GM21737 (cell line): ENCODE measurements around the gene SLC7A4.
"Not testable (repeated sequence)": the region's sequence is repeated elsewhere in the genome, so short reads cannot be mapped to it uniquely, and the experiment has no call there.

Experiments
- ATAC-seq: cut with Tn5 transposase; IDR thresholded peaks from one replicate; pipeline ENCODE4 v1.9.1; 2021; ENCODE audit warnings: mild to moderate bottlenecking, moderate library complexity; ENCODE audit not compliant: unreplicated experiment

Gene SLC7A4

GRCh38 chr22:21043860-21044535 is 11.6 kb upstream of the SLC7A4 start:
- ATAC-seq: no peak

GRCh38 chr22:21042978-21043859 is 10.9 kb upstream of the SLC7A4 start:
- ATAC-seq: no peak

- ATAC-seq: no peak
Observed at GRCh38 chr22:21041937-21042336, 9.6 kb upstream of the SLC7A4 start.

GRCh38 chr22:21039158-21039557 is 6.8 kb upstream of the SLC7A4 start:
- not testable (repeated sequence) for ATAC-seq

DNA sequence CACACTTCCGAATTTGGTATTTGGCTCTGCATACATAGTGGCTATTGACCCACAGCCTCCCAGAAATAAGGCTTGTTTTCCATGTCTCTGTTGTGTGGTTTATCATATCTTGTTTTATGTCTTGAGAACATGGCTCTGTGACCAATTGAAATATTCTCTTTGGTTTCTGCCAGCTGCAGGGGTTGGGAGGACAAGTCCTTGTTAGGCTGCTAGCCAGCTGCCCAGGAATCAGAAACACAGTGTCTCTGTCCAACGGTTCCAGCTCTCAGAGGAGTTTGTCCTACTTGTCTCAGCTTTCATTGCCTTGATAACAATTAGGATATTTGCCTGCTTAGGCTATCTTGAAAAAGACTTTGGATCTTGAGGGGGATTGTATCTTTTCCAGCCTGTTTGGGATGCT is 6.0 kb upstream of the SLC7A4 start:
- ATAC-seq: no peak

DNA sequence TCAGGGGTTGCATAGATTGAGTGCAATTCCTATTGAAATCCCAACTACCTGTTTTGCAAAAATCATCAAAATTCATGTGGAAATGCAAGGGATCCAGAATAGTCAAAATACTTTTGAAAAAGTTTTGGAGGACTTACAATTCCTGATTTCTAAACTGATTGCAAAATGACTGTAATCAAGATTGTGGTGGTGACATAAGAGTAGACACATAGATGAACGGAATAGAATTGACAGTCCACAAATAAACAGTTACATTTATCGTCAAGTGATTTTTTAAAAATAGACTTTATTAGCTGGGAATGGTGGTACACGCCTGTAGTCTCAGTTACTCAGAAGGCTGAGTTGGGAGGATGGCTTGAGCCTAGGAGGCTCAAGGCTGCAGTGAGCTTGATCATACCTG is 2.6 kb upstream of the SLC7A4 start:
- ATAC-seq: no peak

GRCh38 chr22:21033895-21034294 is 1.5 kb upstream of the SLC7A4 start:
- no peak for ATAC-seq

DNA sequence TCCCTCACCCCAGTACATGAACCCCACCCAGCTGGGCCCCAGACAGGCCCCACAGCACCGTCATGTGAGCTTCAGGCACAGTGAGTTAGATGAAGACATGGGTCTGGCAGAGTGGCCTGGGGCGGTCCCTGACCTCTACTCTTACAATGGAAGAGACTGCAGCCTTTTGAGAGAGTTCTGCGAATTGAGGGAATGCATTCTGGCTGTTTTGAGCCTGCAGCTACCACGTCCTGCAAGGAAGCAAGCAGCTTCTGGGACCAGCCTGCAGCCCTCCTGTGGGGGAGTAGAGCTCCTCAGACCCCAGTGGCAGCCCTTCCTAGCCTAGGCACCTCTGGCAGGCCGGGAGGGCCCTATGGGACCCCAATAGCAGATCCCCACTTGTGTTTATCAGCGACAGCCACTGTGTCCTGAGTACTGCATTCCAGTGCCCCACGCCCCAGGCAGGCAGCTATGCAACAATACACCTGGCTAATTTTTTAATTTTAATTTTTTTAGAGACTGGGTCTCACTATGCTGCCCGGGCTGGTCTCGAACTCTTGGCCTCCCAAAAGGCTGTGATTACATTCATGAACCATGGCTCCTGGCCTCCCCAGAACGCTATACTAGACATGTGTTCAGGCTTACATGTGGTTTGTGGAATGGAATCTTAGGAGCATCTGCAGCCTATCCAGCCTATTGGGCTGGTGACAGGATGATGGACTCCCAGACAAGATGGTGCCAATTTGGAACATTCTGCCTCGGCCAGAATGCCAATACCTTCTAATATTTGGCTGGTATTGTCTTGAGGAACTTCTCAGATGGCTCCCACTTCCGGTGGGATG is 717 bp upstream of the SLC7A4 start:
- ATAC-seq: no peak

GRCh38 chr22:21031545-21032036 is 770 bp downstream of the SLC7A4 start:
- no peak for ATAC-seq

- no peak for ATAC-seq
Observed at GRCh38 chr22:21030621-21031544, 1.5 kb downstream of the SLC7A4 start.

DNA sequence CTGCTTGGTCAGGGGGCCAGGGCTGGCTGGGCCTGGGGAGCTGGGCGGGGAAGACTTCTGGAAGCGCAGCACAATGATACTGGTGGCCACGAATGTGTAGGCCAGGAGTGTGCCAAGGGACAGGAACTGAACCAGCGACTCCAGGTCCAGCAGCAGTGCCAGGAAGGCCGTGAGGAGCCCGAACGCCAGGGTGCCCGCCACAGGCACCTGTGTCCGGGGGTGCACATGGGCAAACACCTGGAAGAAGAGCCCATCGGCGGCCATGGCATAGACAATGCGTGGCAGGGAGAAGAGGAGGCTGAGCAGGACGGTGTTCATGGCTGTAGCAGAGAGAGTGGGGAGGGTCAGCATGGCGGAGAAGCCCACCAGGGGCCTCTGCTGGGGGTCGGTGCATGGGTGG is 2.3 kb downstream of the SLC7A4 start:
- no peak for ATAC-seq

GRCh38 chr22:21029486-21030025 is 2.8 kb downstream of the SLC7A4 start:
- ATAC-seq: no peak

DNA sequence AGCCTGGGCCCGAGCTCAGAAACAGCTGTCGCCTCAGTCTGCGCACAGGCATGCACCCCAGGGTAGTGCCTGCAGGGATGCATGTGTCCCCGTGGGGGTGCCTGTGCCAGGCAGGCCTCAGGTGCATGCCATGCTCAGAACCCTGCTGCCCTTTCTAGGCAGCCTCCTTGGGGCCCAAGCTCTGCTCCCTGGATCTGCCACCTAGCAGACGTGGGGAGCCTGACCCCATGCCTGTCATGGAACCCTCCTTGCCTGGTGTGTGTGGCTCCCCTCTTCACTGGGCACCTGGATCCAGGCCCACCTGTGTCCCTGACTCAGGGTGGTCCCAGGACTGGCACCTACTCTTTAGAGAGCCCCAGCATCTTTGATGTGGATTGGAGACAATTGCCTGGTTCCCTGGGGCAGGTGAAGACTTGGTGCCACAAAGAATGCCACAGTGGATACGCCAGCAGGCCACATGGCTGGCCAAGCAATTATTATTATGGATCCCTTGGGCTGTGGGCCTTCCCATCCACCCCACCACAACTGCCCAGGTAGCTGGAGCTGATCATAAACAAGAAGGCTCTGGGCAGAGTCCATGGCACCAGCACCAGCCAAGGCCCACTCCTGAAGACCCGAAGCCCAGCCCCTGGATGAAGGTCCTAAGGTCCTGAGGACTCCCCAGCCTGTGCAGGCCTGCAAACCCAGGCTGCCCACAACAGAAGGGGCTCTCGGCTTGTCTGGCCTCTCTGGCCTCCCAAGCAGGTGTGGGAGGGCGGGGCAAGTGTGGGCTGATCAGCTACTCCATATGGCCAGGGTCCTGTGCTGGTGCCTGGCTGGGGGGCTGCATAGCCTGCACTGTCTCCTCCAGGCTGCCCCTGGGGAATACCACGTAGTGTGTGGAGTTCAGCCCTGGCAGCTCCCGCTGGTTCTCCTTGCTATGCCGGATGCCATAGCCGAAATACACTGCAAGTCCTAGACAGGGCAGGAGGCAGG is 3.8 kb downstream of the SLC7A4 start:
- no peak for ATAC-seq

DNA sequence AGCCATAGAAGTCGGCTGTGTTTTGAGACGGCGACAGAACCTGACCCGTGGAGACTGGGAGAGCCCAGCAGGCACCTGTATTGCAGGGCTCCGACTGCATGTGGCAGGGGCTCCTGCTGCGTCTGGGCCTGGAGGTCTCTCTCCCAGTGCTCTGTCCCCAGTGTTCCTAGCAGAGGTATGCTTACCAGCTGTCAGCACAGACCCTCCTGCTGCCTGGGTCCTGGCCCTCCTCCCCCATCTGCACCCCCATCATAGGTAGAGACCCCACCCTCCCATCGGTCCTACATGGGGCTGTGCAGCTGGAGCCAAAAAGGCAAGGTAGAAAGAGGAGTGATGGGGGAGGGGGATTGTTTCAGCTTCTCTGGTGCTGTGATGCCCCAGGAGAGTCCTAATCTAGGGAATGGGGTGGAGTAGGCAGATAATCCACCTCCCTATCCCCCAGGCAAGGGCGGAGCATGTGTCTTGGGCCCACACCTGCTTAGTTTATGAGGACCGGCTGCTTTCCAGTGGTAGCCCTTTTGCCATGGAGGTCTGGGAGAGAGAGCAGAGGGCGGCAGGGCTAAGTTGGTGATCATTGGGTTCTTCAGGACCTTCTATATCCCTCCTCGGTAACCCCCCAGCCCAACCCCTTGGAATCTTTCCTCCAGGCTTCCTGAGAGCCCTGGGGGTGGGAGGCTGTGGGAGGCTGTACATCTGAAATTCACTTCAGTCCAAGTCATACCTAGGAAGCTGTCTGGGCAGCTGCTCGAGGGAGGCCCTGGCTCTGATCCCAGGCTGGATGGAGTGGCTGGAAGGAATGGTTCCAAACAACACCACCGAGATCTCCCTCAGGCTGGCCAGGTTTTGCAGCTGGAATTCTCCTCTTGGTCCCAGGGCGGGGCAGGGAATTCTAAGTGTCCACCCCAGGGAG is 5.3 kb downstream of the SLC7A4 start:
- no peak for ATAC-seq

GRCh38 chr22:21025763-21026755 is 6.3 kb downstream of the SLC7A4 start:
- ATAC-seq: no peak

DNA sequence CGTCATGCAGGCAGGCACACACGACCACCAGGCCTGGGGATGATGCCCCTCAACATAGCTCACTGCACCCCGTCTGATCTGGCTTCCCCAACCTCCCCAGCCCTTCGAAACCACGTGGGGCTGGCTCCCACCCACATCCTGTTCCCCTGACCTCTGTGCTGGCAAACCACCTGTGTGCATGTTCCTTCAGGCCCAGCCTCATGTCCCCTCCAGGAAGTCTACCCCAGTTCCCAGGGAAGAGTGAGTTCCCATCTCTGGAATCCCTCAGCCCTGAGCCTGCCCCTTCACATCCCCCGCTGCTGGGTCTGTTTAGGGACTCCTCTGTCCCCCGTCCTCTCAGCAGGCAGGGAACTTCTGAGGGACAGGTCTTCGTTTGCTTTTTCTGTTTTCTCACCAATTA is 7.1 kb downstream of the SLC7A4 start:
- ATAC-seq: no peak
